Measurements from ENCODE around the gene PRR5. TPM values are rescaled to one million over a fixed set of nuclear protein-coding genes. Genes with fewer than 3 reads are reported as not detected.
"Not testable (repeated sequence)": the region's sequence is repeated elsewhere in the genome, so short reads cannot be mapped to it uniquely, and the experiment has no call there.

Gene PRR5
- total RNA-seq, 2 experiments from 2014 or later = 0.19 to 1.8 TPM

DNA sequence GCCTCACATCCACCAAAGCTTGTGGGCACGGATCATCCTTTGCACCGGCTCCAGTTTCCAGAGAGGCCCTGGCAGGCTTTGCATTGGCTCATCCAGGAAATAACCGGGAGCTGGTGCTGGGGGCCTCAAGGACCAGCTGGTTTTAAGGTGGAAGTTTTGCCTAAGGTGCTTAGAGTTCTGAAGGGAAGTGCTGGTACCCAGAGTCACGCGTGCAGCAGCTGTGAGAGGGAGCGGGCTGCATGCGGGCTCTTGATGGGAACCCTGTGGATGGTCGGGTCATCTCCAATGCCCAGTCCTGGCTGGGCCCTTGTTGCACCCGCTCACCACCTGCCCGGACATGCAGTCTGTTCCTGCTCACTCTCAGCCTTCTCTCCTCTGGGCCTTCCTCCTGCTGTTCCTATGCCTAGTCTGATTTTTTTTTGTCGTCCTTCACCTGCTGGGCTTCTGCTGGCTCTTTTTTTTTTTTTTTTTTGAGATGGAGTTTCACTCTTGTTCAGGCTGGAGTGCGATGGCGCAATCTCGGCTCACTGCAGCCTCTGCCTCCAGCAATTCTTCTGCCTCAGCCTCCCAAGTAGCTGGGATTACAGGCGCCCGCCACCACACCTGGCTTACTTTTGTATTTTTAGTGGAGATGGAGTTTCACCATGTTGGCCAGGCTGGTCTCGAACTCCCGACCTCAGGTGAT lies 24.0 kb upstream of the PRR5 start:
- Histone ChIP-seq H2AFZ (ENCODE audit: low read length) (no peak overlapping the region), H3K36me3 (ENCODE audit: insufficient read depth, low read length) (no peaks in the 10 kb centered on the region), H3K79me2 (ENCODE audit: insufficient read depth, low read depth, low read length) (no peaks in the 10 kb centered on the region), H3K9me3 (ENCODE audit: low read length) (no peaks in the 10 kb centered on the region), H4K20me1 (ENCODE audit: insufficient read depth, low read length) (no peaks in the 10 kb centered on the region), H3K9me2 (ENCODE audit: insufficient read depth, low read length) (no peaks in the 10 kb centered on the region), H3K4me2 (ENCODE audit: low read length) (no peak overlapping the region), H3K27ac (ENCODE audit: low read depth, low read length, poor library complexity, severe bottlenecking) (no peak overlapping the region), H3K4me3 (ENCODE audit: low read depth, low read length, poor library complexity, severe bottlenecking) (no peak overlapping the region), H3K4me1 (ENCODE audit: insufficient read depth, low read length, poor library complexity, severe bottlenecking) (no peaks in the 10 kb centered on the region)
- TF ChIP-seq EZH2phosphoT487 (IDR thresholded peaks at IDR 0.05; ENCODE audit: borderline replicate concordance, low read depth, low read length) = no peak
- TF ChIP-seq, protein P1, sequence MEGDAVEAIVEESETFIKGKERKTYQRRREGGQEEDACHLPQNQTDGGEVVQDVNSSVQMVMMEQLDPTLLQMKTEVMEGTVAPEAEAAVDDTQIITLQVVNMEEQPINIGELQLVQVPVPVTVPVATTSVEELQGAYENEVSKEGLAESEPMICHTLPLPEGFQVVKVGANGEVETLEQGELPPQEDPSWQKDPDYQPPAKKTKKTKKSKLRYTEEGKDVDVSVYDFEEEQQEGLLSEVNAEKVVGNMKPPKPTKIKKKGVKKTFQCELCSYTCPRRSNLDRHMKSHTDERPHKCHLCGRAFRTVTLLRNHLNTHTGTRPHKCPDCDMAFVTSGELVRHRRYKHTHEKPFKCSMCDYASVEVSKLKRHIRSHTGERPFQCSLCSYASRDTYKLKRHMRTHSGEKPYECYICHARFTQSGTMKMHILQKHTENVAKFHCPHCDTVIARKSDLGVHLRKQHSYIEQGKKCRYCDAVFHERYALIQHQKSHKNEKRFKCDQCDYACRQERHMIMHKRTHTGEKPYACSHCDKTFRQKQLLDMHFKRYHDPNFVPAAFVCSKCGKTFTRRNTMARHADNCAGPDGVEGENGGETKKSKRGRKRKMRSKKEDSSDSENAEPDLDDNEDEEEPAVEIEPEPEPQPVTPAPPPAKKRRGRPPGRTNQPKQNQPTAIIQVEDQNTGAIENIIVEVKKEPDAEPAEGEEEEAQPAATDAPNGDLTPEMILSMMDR (conservative IDR thresholded peaks at IDR 0.05; ENCODE audit: low read length) = no peak
- no peak for DNase-seq (ENCODE audit: low spot score)
- no TSS peak for BruUV-seq (replicated peaks)
- ChIA-PET POLR2A (no interaction called here), CTCF (ENCODE audit: unreplicated experiment) (no interaction called here)
- intact Hi-C loops (cut with micrococcal nuclease; ENCODE audit: unreplicated experiment) = no loop called here

DNA sequence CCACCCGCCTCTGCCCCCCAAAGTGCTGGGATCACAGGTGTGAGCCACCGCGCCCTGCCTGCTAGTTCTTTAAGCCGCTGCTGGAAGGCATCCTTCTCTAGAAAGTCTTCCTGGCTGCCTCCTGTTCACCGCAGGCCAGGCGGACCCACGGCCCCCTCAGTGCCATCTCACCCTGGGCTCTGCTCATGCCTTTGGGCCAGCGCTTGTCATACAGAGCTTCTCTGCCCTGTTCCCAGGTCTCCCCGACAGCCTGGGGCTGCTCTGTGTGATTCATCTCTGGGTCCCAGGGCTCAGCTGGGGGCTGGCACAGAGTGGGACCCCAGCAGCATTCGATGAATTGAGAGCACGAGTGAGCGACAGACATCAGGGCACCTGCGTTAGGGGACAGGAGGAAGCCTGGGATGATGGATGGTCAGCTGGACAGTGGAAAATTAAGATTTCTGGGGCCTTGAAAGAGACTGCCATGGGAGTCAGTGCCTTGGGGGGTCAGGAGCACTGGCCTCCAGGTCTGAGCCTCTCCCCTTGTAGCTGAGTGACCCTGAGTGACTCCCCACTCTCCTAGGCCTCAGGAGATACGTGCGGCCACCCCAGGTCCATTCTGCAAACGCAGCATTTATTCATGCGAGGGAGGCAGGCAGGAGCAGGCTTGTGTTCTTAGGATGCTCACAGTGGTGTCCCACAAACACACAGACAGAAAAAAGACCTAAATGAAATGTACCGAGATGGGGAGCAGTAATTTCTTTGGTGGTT lies 23.3 kb upstream of the PRR5 start:
- DNase-seq (ENCODE audit: low spot score) = no peak
- no peaks in the 10 kb centered on the region for H3K79me2 ChIP-seq (ENCODE audit: insufficient read depth, low read depth, low read length)
- CTCF ChIA-PET (ENCODE audit: unreplicated experiment) = no interaction called here
- BruUV-seq (replicated peaks) = no TSS peak
- H3K9me3 ChIP-seq (ENCODE audit: low read length) = no peaks in the 10 kb centered on the region
- no peaks in the 10 kb centered on the region for H4K20me1 ChIP-seq (ENCODE audit: insufficient read depth, low read length)
- H3K4me2 ChIP-seq (ENCODE audit: low read length) = no peak overlapping the region
- H3K9me2 ChIP-seq (ENCODE audit: insufficient read depth, low read length) = no peaks in the 10 kb centered on the region
- no peak overlapping the region for H3K4me3 ChIP-seq (ENCODE audit: low read depth, low read length, poor library complexity, severe bottlenecking)
- H3K4me1 ChIP-seq (ENCODE audit: insufficient read depth, low read length, poor library complexity, severe bottlenecking) = no peaks in the 10 kb centered on the region
- H3K27ac ChIP-seq (ENCODE audit: low read depth, low read length, poor library complexity, severe bottlenecking) = no peak overlapping the region
- H3K36me3 ChIP-seq (ENCODE audit: insufficient read depth, low read length) = no peaks in the 10 kb centered on the region
- POLR2A ChIA-PET = no interaction called here
- TF ChIP-seq, protein P1 (conservative IDR thresholded peaks at IDR 0.05; ENCODE audit: low read length) = no peak
- TF ChIP-seq EZH2phosphoT487 (IDR thresholded peaks at IDR 0.05; ENCODE audit: borderline replicate concordance, low read depth, low read length) = no peak
- intact Hi-C loops (cut with micrococcal nuclease; ENCODE audit: unreplicated experiment) = no loop called here
- H2AFZ ChIP-seq (ENCODE audit: low read length) = no peak overlapping the region

DNA sequence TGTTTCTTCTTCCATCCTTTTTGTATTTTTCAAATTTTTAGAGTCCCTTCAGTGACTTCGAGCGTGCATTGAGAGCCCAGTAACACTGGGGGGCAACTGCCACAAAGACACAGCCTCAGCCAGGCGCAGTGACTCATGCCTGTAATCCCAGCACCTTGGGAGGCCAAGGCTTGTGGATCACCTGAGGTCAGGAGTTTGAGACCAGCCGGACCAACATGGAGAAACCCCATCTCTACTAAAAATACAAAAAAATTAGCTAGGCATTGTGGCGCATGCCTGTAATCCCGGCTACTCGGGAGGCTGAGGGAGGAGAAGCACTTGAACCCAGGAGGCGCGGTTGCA lies 22.7 kb upstream of the PRR5 start:
- intact Hi-C loops (cut with micrococcal nuclease; ENCODE audit: unreplicated experiment); H3K79me2 ChIP-seq (ENCODE audit: insufficient read depth, low read depth, low read length); H3K4me3 ChIP-seq (ENCODE audit: low read depth, low read length, poor library complexity, severe bottlenecking); H3K9me2 ChIP-seq (ENCODE audit: insufficient read depth, low read length); POLR2A ChIA-PET; H3K9me3 ChIP-seq (ENCODE audit: low read length); BruUV-seq (replicated peaks); H3K4me2 ChIP-seq (ENCODE audit: low read length); H2AFZ ChIP-seq (ENCODE audit: low read length); H3K36me3 ChIP-seq (ENCODE audit: insufficient read depth, low read length); DNase-seq (ENCODE audit: low spot score); H4K20me1 ChIP-seq (ENCODE audit: insufficient read depth, low read length); H3K27ac ChIP-seq (ENCODE audit: low read depth, low read length, poor library complexity, severe bottlenecking); H3K4me1 ChIP-seq (ENCODE audit: insufficient read depth, low read length, poor library complexity, severe bottlenecking); CTCF ChIA-PET (ENCODE audit: unreplicated experiment): not testable (repeated sequence)
